Measurements from ENCODE around the gene UPK1A. TPM values are rescaled to one million over a fixed set of nuclear protein-coding genes. Genes with fewer than 3 reads are reported as not detected.

UPK1A gene
- total and polyA plus RNA-seq, 2 of the 8 experiments (the other 6 are each of a cell fraction or from before 2014, with no cell fraction given), result 0.56 to 9.9 TPM

GRCh38 chr19:35661995-35662340, 4.3 kb upstream of the UPK1A start:
- FAIRE-seq (no peak), DNase-seq (ENCODE audit: low read depth in 1 of 2, low spot score in 2 of 2) (no peak)
- Histone ChIP-seq H3K9me3 (ENCODE audit: insufficient read depth in 2 of 2, low read depth in 1 of 2, low read length in 1 of 2) (no peaks in the 10 kb centered on the region), H3K4me3 (ENCODE audit: extremely low read depth in 1 of 4, insufficient read depth in 2 of 4, low read depth in 3 of 4, low read length in 4 of 4) (no peak overlapping the region), H2AFZ (ENCODE audit: low read length) (no peak overlapping the region), H3K79me1 (ENCODE audit: low read depth, low read length) (no peaks in the 10 kb centered on the region; the same call in 1 of the 2 replicates), H2BK12ac (ENCODE audit: low read depth, low read length) (no peak overlapping the region), H3K79me2 (ENCODE audit: control insufficient read depth in 1 of 2, insufficient read depth in 2 of 2, low read length in 2 of 2) (no peaks in the 10 kb centered on the region), H3K23me2 (ENCODE audit: low read depth, low read length) (no peaks in the 10 kb centered on the region), H2BK120ac (replicated peaks; ENCODE audit: low read depth, low read length) (no peak overlapping the region), H2BK20ac (ENCODE audit: low read length) (no peak overlapping the region), H3K18ac (ENCODE audit: extremely low read depth, low read length) (no peak overlapping the region), H3K27ac (ENCODE audit: low read depth, low read length) (no peak overlapping the region), H4K8ac (ENCODE audit: extremely low read depth, insufficient read depth, low read length) (no peak overlapping the region), H2BK15ac (ENCODE audit: low read length) (no peak overlapping the region), H4K5ac (ENCODE audit: insufficient read length, low read depth, low read length) (no peak overlapping the region), H3K36me3 (ENCODE audit: control insufficient read depth in 2 of 4, insufficient read depth in 4 of 4, low read length in 3 of 4) (peaks cover 0 to 19% (median 13%) of the 10 kb centered on the region in 4 experiments; a peak in 5 of 8 replicates), H4K20me1 (replicated peaks in 1 of 2; ENCODE audit: control insufficient read depth in 1 of 2, insufficient read depth in 2 of 2, low read length in 2 of 2) (peaks cover 0 to 6% of the 10 kb centered on the region in 2 experiments), H3K4me2 (ENCODE audit: insufficient read depth in 1 of 2, low read depth in 2 of 2, low read length in 2 of 2) (no peak overlapping the region), H3K23ac (ENCODE audit: insufficient read length) (no peak overlapping the region), H3K9ac (replicated peaks in 1 of 4; ENCODE audit: extremely low read depth in 1 of 4, low read depth in 3 of 4, low read length in 3 of 4) (no peak overlapping the region), H3K14ac (ENCODE audit: insufficient read length) (no peak overlapping the region), H3K4ac (replicated peaks; ENCODE audit: insufficient read length, low read depth, low read length) (no peak overlapping the region), H4K91ac (replicated peaks; ENCODE audit: insufficient read length, low read length) (no peak overlapping the region), H3K56ac (replicated peaks; ENCODE audit: insufficient read length, low read depth, low read length) (no peak overlapping the region), H3K27me3 (replicated peaks in 1 of 4; ENCODE audit: control insufficient read depth in 3 of 4, extremely low read depth in 1 of 4, insufficient read depth in 3 of 4, low read length in 3 of 4) (no peaks in the 10 kb centered on the region), H3K4me1 (replicated peaks in 1 of 4; ENCODE audit: control insufficient read depth in 3 of 4, insufficient read depth in 4 of 4, low read length in 3 of 4) (no peaks in the 10 kb centered on the region), H2AK5ac (ENCODE audit: low read depth, low read length) (no peak overlapping the region), H2BK5ac (ENCODE audit: low read depth, low read length) (no peak overlapping the region)
- POLR2A ChIA-PET (ENCODE audit: partially characterized antibody), result interaction anchor here (0.7 to 2.0 kb wide), 3 partner anchors 14 to 31 kb away, joined by 3 to 11 read pairs (median 3); partner anchors contain the start of gene COX6B1
- CTCF ChIA-PET (ENCODE audit: partially characterized antibody), result interaction anchor here (0.7 to 1.8 kb wide), 5 partner anchors 12 to 169 kb away, joined by 3 to 7 read pairs (median 4); no protein-coding TSS in a partner anchor
- WGBS, 2 experiments (ENCODE audit: extremely low coverage in 1 of 2, insufficient coverage in 1 of 2, insufficient read length in 1 of 2, insufficient replicate concordance in 2 of 2, low coverage in 1 of 2, low lambda C conversion rate in 2 of 2, missing lambda C conversion rate in 1 of 2), result 89% methylated on average over 6 of the region's 6 CpGs; no CpG with 5 or more reads in 1 of the 2 experiments
- no peak for TF ChIP-seq TBP (IDR thresholded peaks at IDR 0.05; ENCODE audit: low read depth, low read length)
- TF ChIP-seq NRF1 (IDR thresholded peaks at IDR 0.05; ENCODE audit: low read depth, low read length), result no peak
- no peak for TF ChIP-seq TCF12 (IDR thresholded peaks at IDR 0.05; ENCODE audit: low read depth, low read length)
- TF ChIP-seq SUZ12 (IDR thresholded peaks at IDR 0.05; ENCODE audit: low read length), result no peak
- no peak for TF ChIP-seq ATF3 (IDR thresholded peaks at IDR 0.05; ENCODE audit: insufficient read depth, low read depth, low read length)

Measured in H1 (cell line).